Loucy (cell line): Measurements from ENCODE around the gene DMP1.

ENCODE experiments used
- EZH2phosphoT487 ChIP-seq: fragments of 200-600 bp; IDR thresholded peaks from 2 replicates; pipeline ENCODE4 v1.6.1; 2018; ENCODE audit warnings: antibody characterized with exemption, mild to moderate bottlenecking, moderate library complexity, borderline replicate concordance
- TF ChIP-seq, protein P1 (sequence below): fragments of 200-600 bp; sonication (generic); conservative IDR thresholded peaks from 2 replicates; pipeline ENCODE4 v1.5.1; 2014; ENCODE audit warnings: mild to moderate bottlenecking, antibody characterized with exemption, low read length

DNA sequence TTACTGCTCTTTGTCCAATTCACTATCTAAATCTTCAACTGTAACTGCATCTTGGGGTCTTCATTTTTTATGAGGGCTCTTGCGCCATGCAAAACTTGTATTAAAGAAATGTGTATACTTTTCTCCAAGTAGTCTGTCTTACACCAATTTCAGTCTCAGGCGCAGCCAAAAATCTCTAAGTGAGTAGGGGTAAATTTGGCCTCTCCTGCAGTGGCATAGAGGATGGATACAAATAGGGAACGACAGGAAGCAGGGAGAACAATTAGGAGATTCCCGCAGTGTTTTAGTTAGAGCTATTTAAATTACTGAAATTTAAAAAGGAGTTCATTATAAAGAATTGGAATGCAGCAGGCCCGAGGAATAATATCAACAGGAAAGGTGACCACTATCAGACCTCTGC is 30.2 kb downstream of the DMP1 start:
- TF ChIP-seq, protein P1, sequence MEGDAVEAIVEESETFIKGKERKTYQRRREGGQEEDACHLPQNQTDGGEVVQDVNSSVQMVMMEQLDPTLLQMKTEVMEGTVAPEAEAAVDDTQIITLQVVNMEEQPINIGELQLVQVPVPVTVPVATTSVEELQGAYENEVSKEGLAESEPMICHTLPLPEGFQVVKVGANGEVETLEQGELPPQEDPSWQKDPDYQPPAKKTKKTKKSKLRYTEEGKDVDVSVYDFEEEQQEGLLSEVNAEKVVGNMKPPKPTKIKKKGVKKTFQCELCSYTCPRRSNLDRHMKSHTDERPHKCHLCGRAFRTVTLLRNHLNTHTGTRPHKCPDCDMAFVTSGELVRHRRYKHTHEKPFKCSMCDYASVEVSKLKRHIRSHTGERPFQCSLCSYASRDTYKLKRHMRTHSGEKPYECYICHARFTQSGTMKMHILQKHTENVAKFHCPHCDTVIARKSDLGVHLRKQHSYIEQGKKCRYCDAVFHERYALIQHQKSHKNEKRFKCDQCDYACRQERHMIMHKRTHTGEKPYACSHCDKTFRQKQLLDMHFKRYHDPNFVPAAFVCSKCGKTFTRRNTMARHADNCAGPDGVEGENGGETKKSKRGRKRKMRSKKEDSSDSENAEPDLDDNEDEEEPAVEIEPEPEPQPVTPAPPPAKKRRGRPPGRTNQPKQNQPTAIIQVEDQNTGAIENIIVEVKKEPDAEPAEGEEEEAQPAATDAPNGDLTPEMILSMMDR, result no peak
- no peak for TF ChIP-seq EZH2phosphoT487
